B cell (primary cell): ENCODE data around the gene ZBP1. TPM values are rescaled to one million over a fixed set of nuclear protein-coding genes. Genes with fewer than 3 reads are reported as not detected.

ENCODE experiments used
- ATAC-seq: fragments of 200-7000 bp; cut with Tn5 transposase; one replicate; pipeline ENCODE4 v1.10.0; 2021; ENCODE audit warnings: low read depth, mild to moderate bottlenecking, moderate number of reproducible peaks, moderate library complexity
- CTCF ChIA-PET: fragments of 350-600 bp; sonication (Branson Sonifier 250); formaldehyde crosslinking; loops from one replicate; lab custom pipeline; 2021; ENCODE audit warnings: antibody characterized with exemption, inconsistent platforms; lab: Charles Lee
- POLR2A ChIA-PET: fragments of 350-600 bp; sonication (Branson Sonifier 250); formaldehyde crosslinking; loops from one replicate; lab custom pipeline; 2021; ENCODE audit warnings: antibody characterized with exemption; lab: Charles Lee
- DNase-seq: peaks from one replicate; pipeline ENCODE4 v3.0.0; 2013
- H2AFZ ChIP-seq: 2 replicates; pipeline ENCODE4 v1.6.1; 2012; ENCODE audit warnings: mild to moderate bottlenecking, low read depth, low read length; ENCODE audit not compliant: insufficient read depth, poor library complexity, severe bottlenecking
- H3K27ac ChIP-seq, 2 donors: 1 replicate in 1 of 2; 2 replicates in 1 of 2; pipeline ENCODE4 v1.5.1; 2012 to 2013; ENCODE audit warnings: low read length in 2 of 2, mild to moderate bottlenecking in 2 of 2, moderate library complexity in 1 of 2
- H3K27me3 ChIP-seq, 4 experiments: fragments of 200-600 bp in 1 of 4; sonication (generic) in 1 of 4; replicated peaks in 1 of 4; 1 replicate in 2 of 4; 2 replicates in 2 of 4; pipeline versions ENCODE4 v1.6.1 to v1.7.0; 2013 to 2016; ENCODE audit warnings: low read length in 3 of 4, mild to moderate bottlenecking in 2 of 4, mixed read lengths in 1 of 4, moderate library complexity in 1 of 4; ENCODE audit not compliant: insufficient read depth in 4 of 4, control insufficient read depth in 3 of 4; ENCODE audit errors: control extremely low read depth in 1 of 4
- H3K36me3 ChIP-seq, 2 experiments: replicated peaks in 1 of 2; 1 replicate in 1 of 2; 2 replicates in 1 of 2; pipeline versions ENCODE4 v1.6.1 to v1.7.1; 2013; ENCODE audit warnings: low read length in 1 of 2; ENCODE audit not compliant: insufficient read depth in 2 of 2, control insufficient read depth in 1 of 2; ENCODE audit errors: control extremely low read depth in 1 of 2, extremely low read depth in 1 of 2
- H3K4me1 ChIP-seq, 2 donors: fragments of 200-600 bp in 1 of 2; sonication (generic) in 1 of 2; 1 replicate in 1 of 2; 2 replicates in 1 of 2; pipeline versions ENCODE4 v1.5.1 to v1.6.1; 2013 to 2017; ENCODE audit warnings: low read length in 2 of 2; ENCODE audit not compliant: control insufficient read depth in 2 of 2, insufficient read depth in 2 of 2
- H3K4me2 ChIP-seq: replicated peaks from 2 replicates; pipeline ENCODE3; 2012; ENCODE audit warnings: mild to moderate bottlenecking, low read depth, low read length; ENCODE audit not compliant: poor library complexity, severe bottlenecking
- H3K4me3 ChIP-seq, 5 experiments: fragments of 200-600 bp in 1 of 5; sonication (generic) in 1 of 5; 1 replicate in 3 of 5; 2 replicates in 2 of 5; pipeline versions ENCODE4 v1.5.1 to v1.7.0; 2011 to 2016; ENCODE audit warnings: low read length in 4 of 5, mild to moderate bottlenecking in 4 of 5, low read depth in 2 of 5, control low read depth in 1 of 5, moderate library complexity in 1 of 5; ENCODE audit not compliant: insufficient read depth in 1 of 5; ENCODE audit errors: control extremely low read depth in 1 of 5, extremely low read depth in 1 of 5
- H3K79me2 ChIP-seq: fragments of 200-600 bp; sonication (generic); one replicate; pipeline ENCODE4 v1.6.0; 2016; ENCODE audit warnings: low read length; ENCODE audit not compliant: control insufficient read depth, insufficient read depth
- H3K9ac ChIP-seq: fragments of 200-600 bp; sonication (generic); 2 replicates; pipeline ENCODE4 v1.6.1; 2017; ENCODE audit warnings: mild to moderate bottlenecking, low read length, moderate library complexity
- H3K9me3 ChIP-seq, 3 donors: one replicate each; pipeline versions ENCODE4 v1.6.1 to v1.7.1; 2013; ENCODE audit warnings: low read length in 2 of 3; ENCODE audit not compliant: control insufficient read depth in 2 of 3, insufficient read depth in 1 of 3; ENCODE audit errors: control extremely low read depth in 1 of 3
- H4K20me1 ChIP-seq: 2 replicates; pipeline ENCODE4 v1.6.0; 2012; ENCODE audit warnings: mild to moderate bottlenecking, low read length; ENCODE audit not compliant: insufficient read depth, control insufficient read depth, poor library complexity, severe bottlenecking
- H3K27ac Mint-ChIP-seq: one replicate; pipeline ENCODE4 v1.8.0; 2021; ENCODE audit warnings: mixed read lengths
- H3K27me3 Mint-ChIP-seq: one replicate; pipeline ENCODE4 v1.8.0; 2021; ENCODE audit warnings: mixed read lengths
- H3K4me1 Mint-ChIP-seq: one replicate; pipeline ENCODE4 v1.8.0; 2021; ENCODE audit warnings: mixed read lengths
- H3K4me3 Mint-ChIP-seq: one replicate; pipeline ENCODE4 v1.8.0; 2021; ENCODE audit warnings: mixed read lengths
- H3K9me3 Mint-ChIP-seq: one replicate; pipeline ENCODE4 v1.8.0; 2022; ENCODE audit warnings: mixed read lengths; ENCODE audit not compliant: insufficient read depth
- EZH2 ChIP-seq: IDR thresholded peaks from 2 replicates; pipeline ENCODE4 v1.6.1; 2012; ENCODE audit warnings: borderline replicate concordance, low read depth, mild to moderate bottlenecking, moderate library complexity, low read length; ENCODE audit not compliant: insufficient read depth, poor library complexity, severe bottlenecking
- WGBS: methylation state at CpG from one replicate; pipeline ENCODE4 v1.1.5; 2013; ENCODE audit warnings: missing lambda C conversion rate; ENCODE audit not compliant: insufficient coverage; 5-methylcytosine and 5-hydroxymethylcytosine counted together
- intact Hi-C: fragments of 100-400 bp; cut with micrococcal nuclease; formaldehyde crosslinking; loops from one replicate; pipeline ENCODE4 v1.10.0; 2022
- polyA plus RNA-seq: library from polyadenylated mRNA; depleted of rRNA; stranded (reverse); fragments of >200 nt; gene quantifications from 2 replicates; pipeline ENCODE4 v1.2.3, GENCODE V29; 2012
- total RNA-seq, 2 donors: library from RNA; stranded (reverse); fragments of 120-200 nt in 1 of 2; gene quantifications; 1 replicate in 1 of 2; 2 replicates in 1 of 2; pipeline versions ENCODE4 v1.2.3 to v1.2.4, GENCODE V29; 2013 to 2022
- TF ChIP-seq, protein P1 (sequence below): fragments of 200-600 bp; IDR thresholded peaks from one replicate; pipeline ENCODE4 v1.8.0; 2022; ENCODE audit warnings: antibody characterized with exemption, mild to moderate bottlenecking

Gene ZBP1
- total and polyA plus RNA-seq, 2 donors (not counting 1 experiment from before 2014, with no cell fraction given): 29.9 to 69.2 TPM

DNA sequence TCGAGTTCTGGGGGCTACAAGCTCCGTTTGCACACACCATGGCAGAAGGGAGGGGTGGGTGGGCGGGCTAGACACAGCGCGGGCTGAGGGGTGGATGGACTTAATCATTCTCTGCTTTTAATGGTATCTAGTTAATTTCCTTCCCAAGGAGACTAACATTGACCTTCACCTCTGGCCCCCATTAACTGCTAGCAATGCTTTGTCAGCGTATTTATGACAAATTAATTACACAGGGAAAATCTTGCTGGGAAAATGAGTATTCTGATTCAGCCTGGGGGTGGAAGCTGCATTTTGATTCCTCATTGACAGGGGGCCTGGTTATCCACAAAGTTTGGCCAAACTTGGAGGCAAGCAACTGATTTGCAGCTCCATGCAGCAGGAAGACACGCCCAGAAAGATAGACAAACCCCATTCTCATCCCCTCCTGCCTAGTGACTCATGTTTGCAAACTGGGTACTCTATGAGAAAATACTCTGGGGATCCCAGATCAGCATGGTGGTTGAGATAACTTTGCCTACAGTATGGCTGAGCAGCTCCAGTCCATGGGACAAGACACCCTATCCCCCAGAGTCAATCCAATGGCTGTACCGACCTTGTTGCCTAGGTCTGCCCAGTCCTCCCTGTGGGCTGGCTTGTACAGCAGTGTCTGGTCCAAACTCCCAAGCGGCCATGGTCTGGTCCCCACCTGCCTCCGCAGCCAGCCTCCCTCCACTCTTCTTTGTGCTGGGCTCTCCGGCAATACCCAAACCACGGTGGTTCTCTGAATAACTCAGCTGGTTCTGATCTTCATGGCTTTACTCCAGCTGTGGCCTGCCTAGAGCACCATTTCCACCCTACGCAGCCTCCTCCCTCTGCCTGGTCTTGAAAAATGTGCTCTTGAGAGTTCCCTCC lies 19.7 kb downstream of the ZBP1 start:
- no peak for DNase-seq
- H3K27ac ChIP-seq: no peak overlapping the region
- no peak for ATAC-seq
- H3K27me3 ChIP-seq: peaks cover 0 to 14% (median 2%) of the 10 kb centered on the region in 4 experiments
- no peak overlapping the region for H3K9ac ChIP-seq
- 69% methylated on average over 7 of the region's 13 CpGs for WGBS
- intact Hi-C loops: no loop called here
- H3K4me1 Mint-ChIP-seq: peaks cover 12% of the 10 kb centered on the region
- peaks cover 0 to 10% of the 10 kb centered on the region in 2 experiments for H3K36me3 ChIP-seq
- H3K4me3 ChIP-seq: no peak overlapping the region
- H3K79me2 ChIP-seq: no peaks in the 10 kb centered on the region
- peaks cover 10 to 13% of the 10 kb centered on the region in 2 donors for H3K4me1 ChIP-seq
- no peaks in the 10 kb centered on the region for H4K20me1 ChIP-seq
- peaks cover 5% of the 10 kb centered on the region for H3K27me3 Mint-ChIP-seq
- peak overlapping the region; percentile 26 for H3K27ac Mint-ChIP-seq
- H3K4me2 ChIP-seq: no peak overlapping the region
- no peaks in the 10 kb centered on the region for H3K9me3 Mint-ChIP-seq
- TF ChIP-seq EZH2: no peak
- TF ChIP-seq, protein P1, sequence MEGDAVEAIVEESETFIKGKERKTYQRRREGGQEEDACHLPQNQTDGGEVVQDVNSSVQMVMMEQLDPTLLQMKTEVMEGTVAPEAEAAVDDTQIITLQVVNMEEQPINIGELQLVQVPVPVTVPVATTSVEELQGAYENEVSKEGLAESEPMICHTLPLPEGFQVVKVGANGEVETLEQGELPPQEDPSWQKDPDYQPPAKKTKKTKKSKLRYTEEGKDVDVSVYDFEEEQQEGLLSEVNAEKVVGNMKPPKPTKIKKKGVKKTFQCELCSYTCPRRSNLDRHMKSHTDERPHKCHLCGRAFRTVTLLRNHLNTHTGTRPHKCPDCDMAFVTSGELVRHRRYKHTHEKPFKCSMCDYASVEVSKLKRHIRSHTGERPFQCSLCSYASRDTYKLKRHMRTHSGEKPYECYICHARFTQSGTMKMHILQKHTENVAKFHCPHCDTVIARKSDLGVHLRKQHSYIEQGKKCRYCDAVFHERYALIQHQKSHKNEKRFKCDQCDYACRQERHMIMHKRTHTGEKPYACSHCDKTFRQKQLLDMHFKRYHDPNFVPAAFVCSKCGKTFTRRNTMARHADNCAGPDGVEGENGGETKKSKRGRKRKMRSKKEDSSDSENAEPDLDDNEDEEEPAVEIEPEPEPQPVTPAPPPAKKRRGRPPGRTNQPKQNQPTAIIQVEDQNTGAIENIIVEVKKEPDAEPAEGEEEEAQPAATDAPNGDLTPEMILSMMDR: no peak
- no peak overlapping the region for H2AFZ ChIP-seq
- H3K4me3 Mint-ChIP-seq: no peak overlapping the region
- CTCF ChIA-PET: interaction anchor here (0.6 to 11.4 kb wide), 11 partner anchors 9 to 1050 kb away, joined by 3 to 131 read pairs (median 4); partner anchors contain the start of gene ZBP1
- POLR2A ChIA-PET: interaction anchor here (1.2 kb wide), 1 partner anchor 15 kb away, joined by 3 read pairs; no protein-coding TSS in a partner anchor
- H3K9me3 ChIP-seq: peaks cover 0 to 2% (median 0%) of the 10 kb centered on the region in 3 donors

DNA sequence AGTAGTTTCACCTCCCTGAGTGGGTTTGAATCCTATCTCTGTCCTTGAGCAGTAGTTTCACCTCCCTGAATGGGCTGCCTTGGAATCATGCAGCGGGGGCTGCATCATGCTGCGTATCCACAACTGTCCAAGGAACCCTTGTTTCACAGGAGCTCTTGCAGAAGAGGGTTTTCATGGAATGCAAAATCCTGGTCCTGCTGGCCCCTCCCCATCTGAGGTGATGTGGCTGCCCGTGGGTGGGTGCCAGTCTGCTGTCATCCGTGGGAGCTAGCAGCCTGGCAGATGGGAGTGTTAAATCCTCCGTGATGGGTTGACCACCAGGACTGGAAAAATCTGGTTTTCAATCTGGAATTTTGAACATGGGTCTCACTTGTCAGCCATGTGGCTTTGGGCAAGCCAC lies 21.7 kb downstream of the ZBP1 start:
- no peaks in the 10 kb centered on the region for H3K79me2 ChIP-seq
- POLR2A ChIA-PET: no interaction called here
- H3K36me3 ChIP-seq: peaks cover 0 to 4% of the 10 kb centered on the region in 2 experiments
- peaks cover 5% of the 10 kb centered on the region for H3K27me3 Mint-ChIP-seq
- no peak overlapping the region for H2AFZ ChIP-seq
- intact Hi-C loops: no loop called here
- H3K4me1 ChIP-seq: peaks cover 10 to 21% of the 10 kb centered on the region in 2 donors
- peaks cover 15% of the 10 kb centered on the region for H3K4me1 Mint-ChIP-seq
- peaks cover 0 to 14% (median 2%) of the 10 kb centered on the region in 4 experiments for H3K27me3 ChIP-seq
- WGBS: 87% methylated on average over 3 of the region's 5 CpGs
- H4K20me1 ChIP-seq: no peaks in the 10 kb centered on the region
- no peak overlapping the region for H3K27ac ChIP-seq
- DNase-seq (no peak), ATAC-seq (no peak)
- H3K9ac ChIP-seq: no peak overlapping the region
- TF ChIP-seq, protein P1: no peak
- no peak for TF ChIP-seq EZH2
- H3K27ac Mint-ChIP-seq: peak overlapping the region; percentile 15
- CTCF ChIA-PET: interaction anchor here (0.7 to 11.4 kb wide), 11 partner anchors 9 to 1048 kb away, joined by 3 to 131 read pairs (median 17); partner anchors contain the start of gene ZBP1
- no peaks in the 10 kb centered on the region for H3K9me3 Mint-ChIP-seq
- H3K4me3 Mint-ChIP-seq: peak overlapping the region; percentile 32
- no peak overlapping the region for H3K4me3 ChIP-seq
- peaks cover 0 to 2% (median 0%) of the 10 kb centered on the region in 3 donors for H3K9me3 ChIP-seq
- no peak overlapping the region for H3K4me2 ChIP-seq
